GM23248 (cell line): ENCODE measurements around the gene NFATC2. TPM values are rescaled to one million over a fixed set of nuclear protein-coding genes. Genes with fewer than 3 reads are reported as not detected.

ENCODE experiments used
- DNase-seq: peaks from one replicate; pipeline ENCODE4 v3.0.0-alpha.2; 2015
- H2AFZ ChIP-seq: fragments of 200-600 bp; sonication (generic); 2 replicates; pipeline ENCODE4 v1.6.1; 2016; ENCODE audit warnings: antibody characterized with exemption
- H3F3A ChIP-seq: fragments of 200-600 bp; sonication (generic); 2 replicates; pipeline ENCODE4 v1.6.1; 2016; ENCODE audit warnings: mild to moderate bottlenecking, antibody characterized with exemption, mixed run types; ENCODE audit not compliant: insufficient read depth
- H3K27ac ChIP-seq: fragments of 200-600 bp; sonication (generic); 2 replicates; pipeline ENCODE4 v1.5.1; 2016; ENCODE audit warnings: mild to moderate bottlenecking
- H3K27me3 ChIP-seq: fragments of 200-600 bp; sonication (generic); replicated peaks from 2 replicates; pipeline ENCODE4 v1.6.1; 2016; ENCODE audit warnings: mild to moderate bottlenecking; ENCODE audit not compliant: insufficient read depth
- H3K36me3 ChIP-seq: fragments of 200-600 bp; sonication (generic); 2 replicates; pipeline ENCODE4 v1.6.1; 2016; ENCODE audit warnings: low read depth, mild to moderate bottlenecking
- H3K4me1 ChIP-seq: fragments of 200-600 bp; sonication (generic); 2 replicates; pipeline ENCODE4 v1.6.1; 2016; ENCODE audit warnings: mild to moderate bottlenecking; ENCODE audit not compliant: insufficient read depth
- H3K4me2 ChIP-seq: fragments of 200-600 bp; sonication (generic); one replicate; pipeline ENCODE4 v1.6.1; 2016; ENCODE audit warnings: mild to moderate bottlenecking; ENCODE audit not compliant: unreplicated experiment
- H3K4me3 ChIP-seq: fragments of 200-600 bp; sonication (generic); 2 replicates; pipeline ENCODE4 v1.5.1; 2016; ENCODE audit warnings: mild to moderate bottlenecking
- H3K79me2 ChIP-seq: fragments of 200-600 bp; sonication (generic); 2 replicates; pipeline ENCODE4 v1.6.1; 2016; ENCODE audit warnings: mild to moderate bottlenecking; ENCODE audit not compliant: insufficient read depth
- H3K9ac ChIP-seq: fragments of 200-600 bp; sonication (generic); 2 replicates; pipeline ENCODE4 v1.6.1; 2016; ENCODE audit warnings: mild to moderate bottlenecking
- H3K9me2 ChIP-seq: fragments of 200-600 bp; sonication (generic); 2 replicates; pipeline ENCODE4 v1.6.1; 2016; ENCODE audit warnings: mixed run types, mild to moderate bottlenecking, moderate library complexity; ENCODE audit not compliant: insufficient read depth
- H3K9me3 ChIP-seq: fragments of 200-600 bp; sonication (generic); one replicate; pipeline ENCODE4 v1.6.1; 2017; ENCODE audit warnings: low read depth
- H4K20me1 ChIP-seq: fragments of 200-600 bp; sonication (generic); 2 replicates; pipeline ENCODE4 v1.6.0; 2016; ENCODE audit not compliant: insufficient read depth
- EZH2 ChIP-seq: fragments of 200-600 bp; sonication (generic); IDR thresholded peaks from 2 replicates; pipeline ENCODE4 v1.6.1; 2018; ENCODE audit warnings: antibody characterized with exemption, mild to moderate bottlenecking; ENCODE audit not compliant: insufficient read depth, poor library complexity, severe bottlenecking
- EZH2phosphoT487 ChIP-seq: fragments of 200-600 bp; sonication (generic); IDR thresholded peaks from 2 replicates; pipeline ENCODE4 v1.6.1; 2018; ENCODE audit warnings: antibody characterized with exemption, moderate library complexity, mild to moderate bottlenecking, low read depth; ENCODE audit not compliant: insufficient read depth
- WGBS, 2 experiments: methylation state at CpG; one replicate each; pipeline ENCODE4 v1.1.6; 2015 to 2017; ENCODE audit warnings: low lambda C conversion rate in 2 of 2, low coverage in 1 of 2; ENCODE audit errors: missing lambda C conversion rate in 2 of 2; 5-methylcytosine and 5-hydroxymethylcytosine counted together
- in situ Hi-C: fragments of 300-500 bp; cut with MboI; formaldehyde crosslinking; loops from 2 replicates; pipeline ENCODE4 v1.15.0; 2020
- polyA plus RNA-seq: library from polyadenylated mRNA; unstranded; fragments of >200 nt; fragmentation: Nextera tagmentation; extraction: Ambion mirVana; gene quantifications from 2 replicates; pipeline ENCODE4 v1.2.1, GENCODE V29; 2016
- total RNA-seq: library from RNA; depleted of rRNA; stranded (reverse); fragments of >200 nt; shearing (Covaris generic); gene quantifications from 2 replicates; pipeline ENCODE4 v1.2.3, GENCODE V29; 2014

The NFATC2 gene
- total and polyA plus RNA-seq, 2 experiments from 2014 or later: 0.11 to 0.14 TPM

DNA sequence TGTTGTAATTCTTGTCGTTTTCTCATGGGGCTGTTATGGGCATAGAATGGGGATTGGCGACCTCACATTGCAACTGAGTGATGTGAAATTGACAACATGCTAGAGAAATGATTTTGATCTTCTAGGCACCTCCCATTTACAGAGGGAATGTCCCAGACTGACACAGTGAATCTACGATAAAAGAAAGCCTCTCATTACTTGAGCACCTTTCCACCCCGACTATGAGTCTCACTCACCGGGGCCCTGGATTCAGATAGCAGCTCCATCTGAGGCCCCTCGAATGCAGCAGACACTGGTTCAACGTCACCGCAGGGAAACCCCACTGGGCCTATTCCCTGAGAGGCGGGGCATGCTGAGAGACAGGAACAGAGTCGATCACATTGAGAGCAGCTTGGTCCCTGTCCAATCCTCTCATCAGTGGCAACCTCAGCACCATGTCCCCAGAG, 49.1 kb downstream of the NFATC2 start:
- H3K36me3 ChIP-seq: no peaks in the 10 kb centered on the region
- H4K20me1 ChIP-seq: no peaks in the 10 kb centered on the region
- peaks cover 5% of the 10 kb centered on the region; the same call in 1 of the 2 replicates for H3K4me1 ChIP-seq
- no peaks in the 10 kb centered on the region for H3K9me3 ChIP-seq
- H3K4me2 ChIP-seq: no peak overlapping the region
- DNase-seq: no peak
- H3K27me3 ChIP-seq: peaks cover 7% of the 10 kb centered on the region; the same call in 1 of the 2 replicates
- no peak overlapping the region for H3K27ac ChIP-seq
- H3F3A ChIP-seq: no peaks in the 10 kb centered on the region
- TF ChIP-seq EZH2phosphoT487: no peak
- no peak for TF ChIP-seq EZH2
- no peak overlapping the region for H3K9ac ChIP-seq
- H3K4me3 ChIP-seq: no peak overlapping the region
- H3K79me2 ChIP-seq: no peaks in the 10 kb centered on the region
- WGBS, 2 experiments: 87 to 91% methylated on average over 10 of the region's 10 CpGs
- no peaks in the 10 kb centered on the region for H3K9me2 ChIP-seq
- no peak overlapping the region for H2AFZ ChIP-seq
- in situ Hi-C loops: no loop called here

GRCh38 chr20:51492167-51493092, 50.1 kb downstream of the NFATC2 start:
- peaks cover 7% of the 10 kb centered on the region; the same call in 1 of the 2 replicates for H3K27me3 ChIP-seq
- H3K79me2 ChIP-seq: no peaks in the 10 kb centered on the region
- peak overlapping the region; percentile 41 for H3K9ac ChIP-seq
- peak overlapping the region; percentile 28 for H3K4me2 ChIP-seq
- no peaks in the 10 kb centered on the region for H3F3A ChIP-seq
- DNase-seq: peak; percentile 57
- no peak overlapping the region for H3K27ac ChIP-seq
- in situ Hi-C loops: no loop called here
- 20 to 23% methylated on average over 46 to 47 of the region's 47 CpGs for WGBS, 2 experiments
- H3K4me3 ChIP-seq: peak overlapping the region; percentile 30; the same call in 1 of the 2 replicates
- H3K4me1 ChIP-seq: peaks cover 10% of the 10 kb centered on the region; the same call in 1 of the 2 replicates
- no peak for TF ChIP-seq EZH2phosphoT487
- TF ChIP-seq EZH2: no peak
- no peaks in the 10 kb centered on the region for H3K9me3 ChIP-seq
- H4K20me1 ChIP-seq: no peaks in the 10 kb centered on the region
- H3K9me2 ChIP-seq: no peaks in the 10 kb centered on the region
- H2AFZ ChIP-seq: peak overlapping the region; percentile 72
- H3K36me3 ChIP-seq: no peaks in the 10 kb centered on the region

DNA sequence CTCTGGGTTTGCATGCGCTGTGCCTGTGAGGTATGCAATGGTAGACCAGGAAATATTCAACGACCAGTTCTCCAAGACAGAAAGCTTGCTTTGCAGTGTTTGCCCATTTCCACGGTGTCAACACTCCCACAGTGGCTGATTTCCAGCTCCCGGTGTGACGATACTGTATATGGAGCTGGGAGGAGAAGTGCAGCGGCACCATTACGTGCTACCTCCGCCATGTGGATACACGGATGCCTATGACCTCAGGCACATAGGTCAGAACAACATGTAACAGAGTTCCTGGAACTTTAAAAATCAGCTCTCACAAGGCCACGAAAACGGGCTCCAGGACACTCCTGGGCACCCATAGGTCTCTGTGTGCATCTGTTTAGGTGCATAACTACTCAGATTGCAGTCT, 51.1 kb downstream of the NFATC2 start:
- no peaks in the 10 kb centered on the region for H3K36me3 ChIP-seq
- H3K9ac ChIP-seq: no peak overlapping the region
- H3F3A ChIP-seq: no peaks in the 10 kb centered on the region
- H3K79me2 ChIP-seq: no peaks in the 10 kb centered on the region
- H3K9me3 ChIP-seq: no peaks in the 10 kb centered on the region
- in situ Hi-C loops: no loop called here
- H3K4me1 ChIP-seq: peaks cover 12% of the 10 kb centered on the region; the same call in 1 of the 2 replicates
- no peaks in the 10 kb centered on the region for H3K9me2 ChIP-seq
- H3K27me3 ChIP-seq: peaks cover 7% of the 10 kb centered on the region; the same call in 1 of the 2 replicates
- TF ChIP-seq EZH2: no peak
- no peak for TF ChIP-seq EZH2phosphoT487
- H2AFZ ChIP-seq: no peak overlapping the region
- WGBS, 2 experiments: 86 to 91% methylated on average over 11 of the region's 11 CpGs
- no peaks in the 10 kb centered on the region for H4K20me1 ChIP-seq
- H3K4me3 ChIP-seq: no peak overlapping the region
- no peak for DNase-seq
- H3K27ac ChIP-seq: no peak overlapping the region
- no peak overlapping the region for H3K4me2 ChIP-seq

DNA sequence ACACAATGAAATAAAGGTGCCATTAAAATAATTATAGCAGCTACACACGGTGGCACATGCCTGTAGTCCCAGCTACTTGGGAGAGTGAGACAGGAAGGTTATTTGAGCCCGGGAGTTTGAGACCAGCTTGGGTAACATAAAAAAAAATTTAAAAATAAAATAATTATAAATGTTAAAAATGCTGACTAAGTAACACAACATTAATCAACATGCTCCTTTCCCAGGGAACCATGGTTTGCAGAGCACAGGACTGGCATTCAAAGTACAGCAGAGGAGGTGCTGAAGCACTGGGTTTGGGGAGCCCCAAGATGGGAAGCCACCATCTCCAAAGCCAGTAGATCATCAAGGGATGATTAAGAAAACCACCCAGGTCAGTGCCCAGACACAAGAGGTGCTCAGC, 51.9 kb downstream of the NFATC2 start:
- Histone ChIP-seq H4K20me1 (no peaks in the 10 kb centered on the region), H3K4me1 (peaks cover 12% of the 10 kb centered on the region; the same call in 1 of the 2 replicates), H3K9me3 (no peaks in the 10 kb centered on the region), H2AFZ (no peak overlapping the region), H3K4me2 (no peak overlapping the region), H3K4me3 (no peak overlapping the region), H3K79me2 (no peaks in the 10 kb centered on the region), H3F3A (no peaks in the 10 kb centered on the region), H3K9me2 (no peaks in the 10 kb centered on the region), H3K9ac (no peak overlapping the region), H3K27ac (no peak overlapping the region), H3K36me3 (no peaks in the 10 kb centered on the region), H3K27me3 (peaks cover 7% of the 10 kb centered on the region; the same call in 1 of the 2 replicates)
- in situ Hi-C loops: no loop called here
- no peak for DNase-seq
- TF ChIP-seq EZH2: no peak
- no peak for TF ChIP-seq EZH2phosphoT487
- 92 to 94% methylated on average over 2 of the region's 2 CpGs for whole genome bisulfite sequencing, 2 experiments
